SK-N-SH treated with all-trans-retinoic acid at 6 μM for 48 hours (cell line): ENCODE measurements around the gene UBQLN3.

Experiments used
- ATAC-seq: fragments of 200-7000 bp; cut with Tn5 transposase; 3 replicates; pipeline ENCODE4 v1.9.1; 2020; ENCODE audit warnings: mild to moderate bottlenecking, moderate library complexity
- ARNTL ChIP-seq: fragments of 450-650 bp; formaldehyde crosslinking; IDR thresholded peaks from 2 replicates; pipeline ENCODE4 v1.5.0; 2020; ENCODE audit warnings: low read depth, mild to moderate bottlenecking, moderate library complexity, borderline replicate concordance
- BACH2 ChIP-seq: fragments of 250-450 bp; sonication (Bioruptor Pico); IDR thresholded peaks from 2 replicates; pipeline ENCODE4 v1.9.0; 2021; ENCODE audit warnings: mild to moderate bottlenecking, borderline replicate concordance
- CREB5 ChIP-seq: fragments of 250-450 bp; sonication (Bioruptor Pico); IDR thresholded peaks from 2 replicates; pipeline ENCODE4 v1.5.1; 2020; ENCODE audit warnings: low read depth, mild to moderate bottlenecking, moderate library complexity
- CSDC2 ChIP-seq: fragments of 250-450 bp; sonication (Bioruptor Pico); IDR thresholded peaks from 2 replicates; pipeline ENCODE4 v1.5.0; 2020; ENCODE audit warnings: mild to moderate bottlenecking, moderate library complexity
- CSRNP3 ChIP-seq: fragments of 250-450 bp; sonication (Bioruptor Pico); IDR thresholded peaks from 2 replicates; pipeline ENCODE4 v1.5.1; 2021; ENCODE audit warnings: mild to moderate bottlenecking, moderate library complexity
- ESRRG ChIP-seq: fragments of 250-450 bp; sonication (Bioruptor Pico); IDR thresholded peaks from 2 replicates; pipeline ENCODE4 v1.6.1; 2021; ENCODE audit warnings: mild to moderate bottlenecking
- GLIS3 ChIP-seq: fragments of 250-450 bp; sonication (Bioruptor Pico); IDR thresholded peaks from 2 replicates; pipeline ENCODE4 v1.5.0; 2020; ENCODE audit warnings: mild to moderate bottlenecking, moderate library complexity
- ISL1 ChIP-seq: fragments of 250-450 bp; sonication (Bioruptor Pico); IDR thresholded peaks from 2 replicates; pipeline ENCODE4 v2.1.2; 2022; ENCODE audit warnings: mild to moderate bottlenecking, moderate library complexity
- OSR1 ChIP-seq: fragments of 250-450 bp; sonication (Bioruptor Pico); IDR thresholded peaks from 2 replicates; pipeline ENCODE4 v1.8.0; 2022; ENCODE audit warnings: moderate library complexity, mild to moderate bottlenecking, inconsistent platforms
- PATZ1 ChIP-seq: fragments of 250-450 bp; sonication (Bioruptor Pico); IDR thresholded peaks from 2 replicates; pipeline ENCODE4 v1.8.0; 2020; ENCODE audit warnings: mild to moderate bottlenecking, moderate library complexity, borderline replicate concordance
- POU6F1 ChIP-seq: fragments of 250-450 bp; sonication (Bioruptor Pico); IDR thresholded peaks from 2 replicates; pipeline ENCODE4 v1.8.0; 2021; ENCODE audit warnings: low read depth, mild to moderate bottlenecking, moderate library complexity, borderline replicate concordance
- RARB ChIP-seq: fragments of 250-450 bp; sonication (Bioruptor Pico); IDR thresholded peaks from 2 replicates; pipeline ENCODE4 v1.8.0; 2021; ENCODE audit warnings: mild to moderate bottlenecking, moderate library complexity
- SNAI2 ChIP-seq: fragments of 250-450 bp; sonication (Bioruptor Pico); IDR thresholded peaks from 2 replicates; pipeline ENCODE4 v1.5.0; 2020; ENCODE audit warnings: mild to moderate bottlenecking, moderate library complexity
- TCF4 ChIP-seq: fragments of 250-450 bp; sonication (Bioruptor Pico); IDR thresholded peaks from 2 replicates; pipeline ENCODE4 v1.8.0; 2021; ENCODE audit warnings: mild to moderate bottlenecking, moderate library complexity, borderline replicate concordance
- TOX ChIP-seq: fragments of 250-450 bp; sonication (Bioruptor Pico); IDR thresholded peaks from 2 replicates; pipeline ENCODE4 v1.8.0; 2021; ENCODE audit warnings: mild to moderate bottlenecking, moderate library complexity, borderline replicate concordance
- ZC3H10 ChIP-seq: fragments of 250-450 bp; sonication (Bioruptor Pico); IDR thresholded peaks from 2 replicates; pipeline ENCODE4 v1.5.1; 2021; ENCODE audit warnings: mild to moderate bottlenecking, moderate library complexity
- ZFP3 ChIP-seq: fragments of 250-450 bp; sonication (Bioruptor Pico); IDR thresholded peaks from 2 replicates; pipeline ENCODE4 v1.5.0; 2020; ENCODE audit warnings: mild to moderate bottlenecking, moderate library complexity
- ZFP30 ChIP-seq: fragments of 450-650 bp; formaldehyde crosslinking; IDR thresholded peaks from 2 replicates; pipeline ENCODE4 v1.5.0; 2022; ENCODE audit warnings: mild to moderate bottlenecking, moderate library complexity
- ZNF565 ChIP-seq: fragments of 450-650 bp; formaldehyde crosslinking; conservative IDR thresholded peaks from 2 replicates; pipeline ENCODE4 v1.5.0; 2020; ENCODE audit warnings: low read depth, mild to moderate bottlenecking, moderate library complexity
- ZNF70 ChIP-seq: fragments of 450-650 bp; formaldehyde crosslinking; IDR thresholded peaks from 2 replicates; pipeline ENCODE4 v1.5.0; 2020; ENCODE audit warnings: mild to moderate bottlenecking, moderate library complexity
- ZNF8 ChIP-seq: fragments of 450-650 bp; formaldehyde crosslinking; IDR thresholded peaks from 2 replicates; pipeline ENCODE4 v1.5.0; 2020; ENCODE audit warnings: mild to moderate bottlenecking, moderate library complexity
- TF ChIP-seq, protein P1 (sequence below): fragments of 250-450 bp; sonication (Bioruptor Pico); IDR thresholded peaks from 2 replicates; pipeline ENCODE4 v1.5.0; 2020; ENCODE audit warnings: mild to moderate bottlenecking, moderate library complexity

The UBQLN3 gene

DNA sequence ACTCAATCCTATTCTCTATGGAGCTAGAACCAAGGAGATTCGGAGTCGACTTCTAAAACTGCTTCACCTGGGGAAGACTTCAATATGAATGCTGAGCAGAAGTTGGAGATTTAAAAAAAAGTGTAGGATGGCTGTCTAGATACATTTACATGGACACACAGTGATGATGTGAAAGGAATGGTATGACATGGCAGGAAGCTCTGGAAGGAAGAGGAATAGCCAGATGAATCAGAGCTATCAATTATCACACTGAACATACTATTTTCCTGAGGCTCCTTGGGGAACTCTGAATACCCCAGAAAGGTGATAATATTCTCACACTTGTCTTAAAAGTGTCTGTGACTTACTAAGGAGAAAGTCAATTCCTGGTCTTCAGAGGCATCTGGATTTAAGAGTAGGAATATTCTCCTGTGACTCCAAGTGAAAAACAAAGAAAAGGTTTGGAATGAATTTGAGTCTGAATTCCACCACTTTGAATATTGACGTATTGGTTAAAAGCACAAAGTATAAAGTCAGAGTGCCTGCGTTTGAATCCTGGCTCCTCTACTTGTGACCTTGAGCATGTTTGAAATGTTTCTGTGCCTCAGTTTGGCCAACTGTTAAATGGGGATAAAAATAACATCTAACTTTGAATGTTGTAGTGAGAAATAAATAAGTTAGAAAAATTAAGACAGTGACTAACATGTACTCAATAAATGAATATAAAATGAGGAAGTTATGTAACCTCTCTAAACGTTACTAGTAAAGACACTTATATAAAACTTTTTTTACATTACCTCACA, 20.0 kb downstream of the UBQLN3 start:
- no peak for ATAC-seq
- no peak for TF ChIP-seq ZNF8
- no peak for TF ChIP-seq SNAI2 (CRISPR knock-in tag)
- TF ChIP-seq RARB (CRISPR knock-in tag) = no peak
- TF ChIP-seq ESRRG (CRISPR knock-in tag) = no peak
- TF ChIP-seq ZFP30 (CRISPR knock-in tag) = no peak
- no peak for TF ChIP-seq TCF4 (CRISPR knock-in tag)
- TF ChIP-seq ZC3H10 = no peak
- no peak for TF ChIP-seq TOX (CRISPR knock-in tag)
- no peak for TF ChIP-seq ZNF565 (CRISPR knock-in tag)
- no peak for TF ChIP-seq ZFP3
- TF ChIP-seq GLIS3 (CRISPR knock-in tag) = no peak
- no peak for TF ChIP-seq ARNTL (CRISPR knock-in tag)
- no peak for TF ChIP-seq OSR1
- no peak for TF ChIP-seq PATZ1 (CRISPR knock-in tag)
- TF ChIP-seq, protein P1, sequence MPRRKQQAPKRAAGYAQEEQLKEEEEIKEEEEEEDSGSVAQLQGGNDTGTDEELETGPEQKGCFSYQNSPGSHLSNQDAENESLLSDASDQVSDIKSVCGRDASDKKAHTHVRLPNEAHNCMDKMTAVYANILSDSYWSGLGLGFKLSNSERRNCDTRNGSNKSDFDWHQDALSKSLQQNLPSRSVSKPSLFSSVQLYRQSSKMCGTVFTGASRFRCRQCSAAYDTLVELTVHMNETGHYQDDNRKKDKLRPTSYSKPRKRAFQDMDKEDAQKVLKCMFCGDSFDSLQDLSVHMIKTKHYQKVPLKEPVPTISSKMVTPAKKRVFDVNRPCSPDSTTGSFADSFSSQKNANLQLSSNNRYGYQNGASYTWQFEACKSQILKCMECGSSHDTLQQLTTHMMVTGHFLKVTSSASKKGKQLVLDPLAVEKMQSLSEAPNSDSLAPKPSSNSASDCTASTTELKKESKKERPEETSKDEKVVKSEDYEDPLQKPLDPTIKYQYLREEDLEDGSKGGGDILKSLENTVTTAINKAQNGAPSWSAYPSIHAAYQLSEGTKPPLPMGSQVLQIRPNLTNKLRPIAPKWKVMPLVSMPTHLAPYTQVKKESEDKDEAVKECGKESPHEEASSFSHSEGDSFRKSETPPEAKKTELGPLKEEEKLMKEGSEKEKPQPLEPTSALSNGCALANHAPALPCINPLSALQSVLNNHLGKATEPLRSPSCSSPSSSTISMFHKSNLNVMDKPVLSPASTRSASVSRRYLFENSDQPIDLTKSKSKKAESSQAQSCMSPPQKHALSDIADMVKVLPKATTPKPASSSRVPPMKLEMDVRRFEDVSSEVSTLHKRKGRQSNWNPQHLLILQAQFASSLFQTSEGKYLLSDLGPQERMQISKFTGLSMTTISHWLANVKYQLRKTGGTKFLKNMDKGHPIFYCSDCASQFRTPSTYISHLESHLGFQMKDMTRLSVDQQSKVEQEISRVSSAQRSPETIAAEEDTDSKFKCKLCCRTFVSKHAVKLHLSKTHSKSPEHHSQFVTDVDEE (CRISPR knock-in tag) = no peak
- TF ChIP-seq CSRNP3 (CRISPR knock-in tag) = no peak
- TF ChIP-seq ISL1 (CRISPR knock-in tag) = no peak

DNA sequence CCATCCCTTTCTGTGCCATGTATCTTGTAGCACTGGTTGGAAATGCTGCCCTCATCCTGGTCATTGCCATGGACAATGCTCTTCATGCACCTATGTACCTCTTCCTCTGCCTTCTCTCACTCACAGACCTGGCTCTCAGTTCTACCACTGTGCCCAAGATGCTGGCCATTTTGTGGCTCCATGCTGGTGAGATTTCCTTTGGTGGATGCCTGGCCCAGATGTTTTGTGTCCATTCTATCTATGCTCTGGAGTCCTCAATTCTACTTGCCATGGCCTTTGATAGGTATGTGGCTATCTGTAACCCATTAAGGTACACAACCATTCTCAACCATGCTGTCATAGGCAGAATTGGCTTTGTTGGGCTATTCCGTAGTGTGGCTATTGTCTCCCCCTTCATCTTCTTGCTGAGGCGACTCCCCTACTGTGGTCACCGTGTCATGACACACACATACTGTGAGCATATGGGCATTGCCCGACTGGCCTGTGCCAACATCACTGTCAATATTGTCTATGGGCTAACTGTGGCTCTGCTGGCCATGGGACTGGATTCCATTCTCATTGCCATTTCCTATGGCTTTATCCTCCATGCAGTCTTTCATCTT, 20.9 kb downstream of the UBQLN3 start:
- no peak for TF ChIP-seq OSR1
- TF ChIP-seq, protein P1 (CRISPR knock-in tag) = no peak
- TF ChIP-seq CREB5 (CRISPR knock-in tag) = no peak
- TF ChIP-seq CSDC2 = no peak
- TF ChIP-seq ARNTL (CRISPR knock-in tag) = no peak
- TF ChIP-seq SNAI2 (CRISPR knock-in tag) = no peak
- no peak for TF ChIP-seq BACH2 (CRISPR knock-in tag)
- no peak for TF ChIP-seq ISL1 (CRISPR knock-in tag)
- TF ChIP-seq RARB (CRISPR knock-in tag) = no peak
- no peak for TF ChIP-seq ZNF70 (CRISPR knock-in tag)
- no peak for TF ChIP-seq ZFP30 (CRISPR knock-in tag)
- no peak for TF ChIP-seq POU6F1
- TF ChIP-seq ZFP3 = no peak
- TF ChIP-seq ESRRG (CRISPR knock-in tag) = no peak
- TF ChIP-seq ZNF565 (CRISPR knock-in tag) = no peak
- ATAC-seq = no peak
